ENCODE measurements around the gene ST6GALNAC5.

The ST6GALNAC5 gene

DNA sequence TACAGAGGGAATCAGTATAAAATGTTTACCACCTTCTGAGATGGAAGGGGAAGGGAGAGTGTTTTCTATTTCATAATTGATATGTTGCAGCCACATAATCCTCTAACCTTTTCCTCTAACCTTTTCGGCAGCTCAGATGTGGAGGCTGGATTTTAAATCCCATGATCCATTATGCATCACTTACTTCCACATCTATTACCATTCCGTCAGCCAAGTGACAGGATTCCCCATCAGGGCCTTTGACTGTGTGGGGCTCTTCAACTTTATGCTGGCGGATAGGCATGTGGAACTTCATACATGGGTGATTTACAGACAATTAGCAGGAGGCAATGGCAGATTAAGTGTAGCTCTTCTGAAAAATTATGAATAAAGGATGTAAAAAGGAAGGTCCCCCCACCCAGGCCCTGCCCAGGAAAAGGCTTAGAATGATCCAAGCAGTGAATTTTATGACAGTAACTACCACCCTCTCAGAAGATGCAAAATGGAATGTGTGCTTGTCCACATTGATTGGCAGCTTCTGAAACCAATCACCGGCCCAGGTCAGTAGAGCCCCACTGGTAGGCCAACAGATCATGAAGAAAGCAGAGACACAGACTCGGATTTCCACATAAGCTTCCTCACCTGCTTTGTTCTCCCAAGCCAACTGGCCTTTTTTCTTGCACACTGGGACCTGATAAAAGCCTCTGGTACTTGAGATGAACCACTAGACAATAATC is 147.0 kb downstream of the ST6GALNAC5 start:
- no peak for DNase-seq (ENCODE audit: low read depth)

DNA sequence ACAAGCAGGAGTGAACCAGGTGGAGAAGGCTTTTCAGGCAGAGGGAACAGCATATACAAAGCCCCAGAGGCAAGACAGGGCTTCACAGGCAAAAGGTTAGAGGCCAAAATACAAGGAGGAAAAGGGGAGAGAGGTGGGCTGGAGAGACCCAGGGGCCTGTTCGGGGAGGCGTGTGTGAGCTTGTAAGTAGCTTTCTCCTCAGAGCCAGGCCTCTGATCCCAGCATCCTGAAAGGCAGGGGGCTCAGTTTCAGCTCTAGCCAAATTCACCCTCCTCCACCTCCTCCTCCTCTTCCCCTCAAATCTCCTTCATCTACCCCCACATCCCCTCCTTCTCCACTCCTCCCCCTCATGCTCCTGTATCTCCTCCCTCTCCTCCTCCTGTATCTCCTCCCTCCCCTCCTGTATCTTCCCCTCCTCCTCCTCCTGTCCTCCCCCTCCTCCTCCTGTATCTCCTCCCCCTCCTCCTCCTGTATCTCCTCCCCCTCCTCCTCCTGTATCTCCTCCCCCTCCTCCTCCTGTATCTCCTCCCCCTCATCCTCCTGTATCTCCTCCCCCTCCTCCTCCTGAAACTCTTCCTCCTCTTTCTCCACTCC is 148.6 kb downstream of the ST6GALNAC5 start:
- DNase-seq (ENCODE audit: low read depth), result no peak

DNA sequence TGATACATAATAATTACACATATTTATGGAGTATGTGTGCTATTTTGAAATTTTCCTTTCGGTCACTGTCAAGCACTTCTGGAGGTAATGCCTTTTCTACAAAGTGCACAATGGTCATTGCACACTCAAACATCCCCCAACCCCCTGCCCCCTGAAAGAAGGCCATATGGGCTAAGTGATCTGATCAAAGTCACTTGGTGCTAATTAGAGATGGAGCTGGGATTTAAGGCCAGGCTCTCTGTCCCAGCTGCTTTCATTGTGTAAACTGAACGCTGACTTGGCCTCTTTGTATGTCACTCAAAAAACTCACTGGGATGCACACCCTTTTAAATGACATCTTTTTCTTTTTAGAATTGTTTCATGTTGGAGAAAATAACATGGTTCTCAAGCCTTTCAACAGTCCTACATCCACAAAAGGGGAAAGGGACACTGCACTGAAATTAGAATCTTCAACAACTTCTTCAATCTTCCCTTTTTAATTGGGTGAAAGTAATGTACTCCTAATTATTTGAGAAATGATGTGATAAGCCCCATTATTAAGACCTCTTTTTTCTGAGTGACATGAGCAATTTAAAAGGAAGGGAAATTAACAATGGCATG is 149.2 kb downstream of the ST6GALNAC5 start:
- no peak for DNase-seq (ENCODE audit: low read depth)

DNA sequence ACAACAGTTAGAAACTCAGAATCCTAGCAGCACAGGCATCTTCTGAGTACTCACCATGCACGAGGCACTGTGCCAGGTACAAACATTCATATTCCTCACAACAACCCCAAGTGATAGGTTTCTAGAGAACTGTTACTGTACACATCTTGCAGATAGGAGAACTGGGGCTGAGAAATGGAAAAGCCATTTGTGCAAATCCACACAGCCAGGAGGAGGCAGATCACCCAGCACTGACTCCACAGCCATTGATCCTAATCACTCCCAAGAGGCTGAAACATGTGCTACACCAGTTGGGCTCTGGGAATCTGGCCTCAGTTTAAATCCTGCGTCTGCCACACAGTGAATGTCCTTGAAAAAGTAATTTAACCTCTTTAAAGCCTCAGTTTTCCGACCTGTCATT is 151.0 kb downstream of the ST6GALNAC5 start:
- DNase-seq (ENCODE audit: low read depth), result no peak

DNA sequence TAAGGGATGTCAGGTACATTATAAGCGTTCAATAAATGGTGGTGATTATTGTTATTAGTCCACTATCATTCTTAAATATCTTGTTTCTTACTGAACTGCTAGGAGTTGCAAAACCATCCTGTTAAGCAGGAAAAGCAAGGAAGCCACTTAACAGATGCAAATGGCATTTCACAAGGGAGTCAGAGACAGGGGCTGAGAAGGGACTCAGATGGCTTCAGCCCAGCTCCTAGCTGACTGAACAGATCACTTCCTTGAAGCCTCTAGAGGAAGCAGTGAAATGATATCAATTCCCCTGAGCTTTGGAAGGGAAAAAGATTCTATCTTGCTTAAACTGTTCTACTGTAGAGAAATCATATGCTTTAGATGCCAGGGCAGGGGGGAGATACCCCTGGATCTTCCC is 151.5 kb downstream of the ST6GALNAC5 start:
- DNase-seq (ENCODE audit: low read depth), result no peak

DNA sequence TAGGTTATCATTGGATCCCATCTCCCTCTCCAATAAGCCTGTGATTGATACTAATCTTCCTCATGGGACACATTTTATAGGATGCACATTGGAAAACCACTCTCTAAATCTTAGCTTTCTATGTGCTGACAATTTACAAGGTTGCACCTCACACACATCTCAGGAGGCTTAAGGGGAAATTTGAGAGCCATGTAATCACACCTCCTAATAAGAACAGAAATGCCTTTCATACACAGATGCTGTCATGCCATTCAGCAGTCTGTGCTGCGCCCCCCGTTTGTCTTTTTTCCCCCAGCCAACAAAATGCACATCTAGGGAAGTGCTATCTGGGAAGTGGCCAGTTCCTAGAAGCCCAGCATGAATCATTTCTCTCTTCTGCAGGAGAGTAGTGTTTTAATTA is 154.5 kb downstream of the ST6GALNAC5 start:
- DNase-seq (ENCODE audit: low read depth), result no peak

DNA sequence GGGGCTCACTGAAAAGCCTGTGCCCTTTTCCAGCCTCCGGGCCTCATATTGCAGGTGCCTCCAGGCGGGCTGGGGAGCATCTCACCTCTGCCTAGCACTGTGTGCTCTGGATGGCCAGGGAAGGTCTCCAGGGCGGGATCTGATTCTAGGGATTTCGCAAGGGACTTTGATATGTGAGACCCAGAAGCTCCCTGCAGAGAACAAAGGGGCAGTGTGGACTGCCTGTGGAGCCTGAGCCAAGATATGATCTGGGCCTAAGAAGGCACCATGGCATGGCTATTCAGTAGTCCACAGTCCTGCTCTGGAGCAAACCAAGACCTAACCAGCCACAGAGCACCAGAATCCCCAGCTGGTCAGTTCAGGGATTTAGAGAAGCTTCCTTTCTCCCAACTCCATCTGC is 157.2 kb downstream of the ST6GALNAC5 start:
- no peak for DNase-seq (ENCODE audit: low read depth)

DNA sequence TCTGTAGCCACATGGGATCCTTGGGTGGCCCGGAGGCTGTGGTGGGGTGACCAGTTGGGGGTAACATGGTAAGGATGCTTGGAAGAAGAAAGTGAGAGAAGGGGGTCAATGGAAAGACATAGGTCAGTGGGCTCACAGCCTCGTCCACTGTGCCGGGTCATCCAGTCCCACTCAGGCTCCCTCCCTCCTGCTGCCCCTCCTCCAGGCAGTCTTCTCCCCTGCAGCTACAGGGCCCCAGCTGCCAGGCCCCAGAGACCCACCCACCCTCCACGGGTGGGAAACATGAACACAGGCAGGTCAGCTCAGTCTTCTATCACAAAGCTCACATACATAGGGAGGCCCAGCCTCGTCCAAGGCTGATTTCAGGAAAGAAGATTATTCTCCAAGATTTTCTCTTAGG is 158.3 kb downstream of the ST6GALNAC5 start:
- DNase-seq (ENCODE audit: low read depth), result no peak

DNA sequence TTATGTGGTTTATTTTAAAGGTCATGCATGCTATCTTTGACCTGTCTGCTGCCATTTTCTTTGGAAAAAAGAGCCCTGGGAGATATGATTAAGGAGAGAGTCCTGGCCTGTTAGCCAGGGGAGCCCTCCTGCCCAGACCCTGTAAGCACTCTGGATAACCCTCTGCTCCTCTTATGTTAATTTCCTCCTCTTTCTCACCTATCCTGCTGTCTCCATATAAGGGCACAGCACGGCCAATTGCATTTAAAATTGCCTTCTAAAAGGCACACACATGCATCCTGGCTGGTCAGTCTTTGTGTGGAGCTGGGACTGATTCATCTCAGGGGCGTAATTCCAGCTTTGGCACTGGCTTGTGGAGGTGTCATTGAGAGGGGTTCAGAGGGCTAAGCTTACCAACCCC is 158.9 kb downstream of the ST6GALNAC5 start:
- no peak for DNase-seq (ENCODE audit: low read depth)

DNA sequence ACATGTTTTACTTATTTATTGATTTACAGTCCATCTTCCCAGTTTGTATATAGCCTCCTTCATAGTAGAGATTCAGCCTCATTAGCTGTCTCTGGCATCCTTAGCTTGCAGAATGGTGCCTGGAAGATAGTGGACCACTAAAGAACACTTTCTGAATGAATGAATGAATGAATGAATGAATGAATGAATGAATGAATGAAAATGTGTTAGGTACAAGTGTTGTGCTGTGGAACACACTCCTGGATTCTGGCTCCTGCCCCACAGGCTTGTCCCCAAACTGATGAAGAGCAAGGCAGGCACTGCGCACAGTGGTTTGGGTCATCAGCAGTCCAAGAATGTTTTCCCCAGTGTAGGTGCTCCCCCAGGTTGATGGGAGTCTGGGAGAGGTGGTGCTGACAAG is 159.4 kb downstream of the ST6GALNAC5 start:
- no peak for DNase-seq (ENCODE audit: low read depth)

DNA sequence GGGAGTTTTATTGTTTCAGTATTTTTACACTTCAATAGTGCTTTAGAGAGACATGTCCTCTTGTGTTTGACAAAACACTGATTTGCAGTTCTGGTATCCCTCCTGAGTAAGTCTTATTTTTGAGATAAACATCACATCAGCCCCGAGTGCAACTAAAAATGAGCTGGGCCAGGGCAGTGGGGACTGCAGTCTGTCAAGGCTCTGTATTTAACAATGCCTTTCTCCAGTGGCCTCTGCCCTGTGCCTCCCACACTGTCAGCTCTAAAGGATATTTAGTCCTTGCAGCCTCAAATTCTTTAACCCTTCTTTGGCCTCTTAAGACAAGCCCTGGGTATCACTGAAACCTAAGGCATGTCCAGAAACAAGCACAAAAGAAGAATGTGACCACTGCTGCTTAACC is 160.6 kb downstream of the ST6GALNAC5 start:
- no peak for DNase-seq (ENCODE audit: low read depth)

DNA sequence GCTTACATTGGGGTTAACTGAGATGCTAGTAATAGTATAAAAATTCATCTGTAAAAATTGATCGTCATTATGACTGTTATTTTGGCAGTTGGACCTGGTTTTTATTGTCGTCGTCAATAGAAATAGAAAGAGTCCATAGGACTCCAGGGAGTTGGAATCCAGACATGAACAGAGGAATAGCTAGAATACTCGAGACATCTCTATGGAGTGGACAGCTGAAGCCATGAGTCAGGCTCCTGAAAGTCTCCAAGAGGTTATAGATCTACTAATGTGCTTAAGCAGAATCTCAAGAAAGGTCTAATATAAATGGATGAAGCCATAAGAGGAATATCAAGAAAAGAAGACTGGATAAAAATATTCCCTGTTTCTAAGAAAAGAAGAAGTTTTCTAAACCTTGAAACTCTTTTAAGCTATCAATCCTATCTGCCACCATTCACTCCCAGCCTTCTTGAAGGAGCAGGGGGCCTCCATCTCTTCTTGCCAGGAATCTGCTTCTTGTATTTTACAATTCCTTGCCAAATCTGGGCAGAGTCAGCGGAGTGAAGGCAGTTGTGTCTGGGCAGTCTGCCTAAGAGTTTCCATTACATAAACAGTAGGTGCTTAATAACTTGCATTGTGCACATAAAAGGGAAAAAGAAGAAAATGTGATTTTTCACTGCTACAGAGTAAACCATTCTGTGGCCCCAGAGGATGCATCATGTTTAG is 163.3 kb downstream of the ST6GALNAC5 start:
- no peak for DNase-seq (ENCODE audit: low read depth)

DNA sequence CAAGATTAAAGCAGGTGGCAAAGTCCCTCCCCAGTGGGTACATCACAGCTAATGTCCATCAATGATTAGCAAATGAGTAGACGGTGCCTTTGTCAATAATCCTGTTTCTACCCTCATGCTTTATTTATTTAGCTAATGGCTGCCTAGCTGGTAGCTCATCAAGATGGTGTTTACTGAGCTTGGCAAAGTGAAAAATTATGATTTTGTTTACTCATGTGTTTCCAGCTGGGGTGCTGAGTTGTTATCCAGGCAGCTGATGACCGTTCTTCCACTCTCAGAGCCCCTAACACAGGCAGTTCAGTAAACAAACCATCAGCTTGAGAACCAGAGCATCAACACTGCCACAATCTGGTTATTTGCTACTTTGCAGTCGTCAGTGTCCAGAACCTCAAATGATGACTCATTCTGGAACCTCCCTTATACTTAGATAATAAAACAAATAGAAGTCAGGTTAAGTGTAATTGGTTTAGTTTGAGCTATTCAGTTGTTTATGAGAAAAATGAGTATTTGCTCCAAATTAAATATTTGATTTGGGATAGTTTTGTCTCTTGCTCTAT is 163.9 kb downstream of the ST6GALNAC5 start:
- DNase-seq (ENCODE audit: low read depth), result no peak

DNA sequence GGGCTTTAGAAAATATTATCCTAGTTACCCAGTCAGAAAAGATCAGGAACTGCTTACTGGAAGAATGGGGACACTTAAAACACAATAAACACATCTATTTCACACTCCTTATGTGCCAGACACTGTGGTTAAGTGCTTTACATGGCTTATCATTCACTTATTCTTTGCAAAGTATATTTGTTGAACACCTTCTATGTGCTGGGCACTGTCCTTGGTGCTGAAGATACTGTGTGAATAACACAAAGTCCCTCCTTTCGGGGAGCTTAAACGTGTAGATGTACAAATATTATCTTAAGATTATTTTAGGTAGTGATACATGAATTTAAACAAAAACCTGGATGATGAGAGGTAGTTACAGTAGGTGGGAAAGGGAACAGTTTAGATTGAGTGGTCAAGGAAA is 169.3 kb downstream of the ST6GALNAC5 start:
- no peak for DNase-seq (ENCODE audit: low read depth)

DNA sequence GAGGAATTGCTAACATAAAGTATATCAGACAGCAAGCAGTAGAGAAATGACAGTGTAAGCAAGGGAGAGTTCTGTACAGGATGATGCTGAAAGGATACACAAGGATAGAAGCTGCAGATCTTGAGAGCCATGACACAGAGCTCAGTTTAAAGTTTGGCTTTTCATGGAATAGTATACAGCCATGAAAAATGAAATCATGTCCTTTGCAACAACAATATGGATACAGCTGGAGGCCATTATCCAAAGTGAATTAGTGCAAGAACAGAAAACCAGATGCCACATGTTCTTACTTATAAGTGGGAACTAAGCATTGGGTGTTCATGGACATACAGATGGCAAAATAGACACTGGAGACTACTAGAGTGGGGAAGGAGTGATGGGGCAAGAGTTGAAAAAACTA is 169.8 kb downstream of the ST6GALNAC5 start:
- no peak for DNase-seq (ENCODE audit: low read depth)

DNA sequence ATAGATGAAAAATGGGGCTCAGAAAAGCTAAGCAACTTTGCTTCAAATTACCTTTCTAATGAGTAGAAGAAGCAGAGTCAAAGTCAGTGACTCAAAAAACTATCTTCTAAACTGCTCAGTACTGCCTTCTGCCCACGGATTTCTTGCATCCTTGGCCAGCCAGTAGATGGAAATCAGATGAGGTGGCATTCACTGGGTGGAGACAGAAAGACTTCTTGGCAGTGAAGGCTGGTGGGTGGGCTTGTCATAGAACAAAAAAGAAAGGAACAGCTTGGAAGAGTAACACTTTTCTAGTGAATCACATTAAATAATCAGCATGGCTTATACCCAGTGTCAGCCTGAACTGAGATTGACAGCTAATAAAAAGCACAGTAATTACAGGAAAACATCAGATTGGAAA is 170.7 kb downstream of the ST6GALNAC5 start:
- no peak for DNase-seq (ENCODE audit: low read depth)

DNA sequence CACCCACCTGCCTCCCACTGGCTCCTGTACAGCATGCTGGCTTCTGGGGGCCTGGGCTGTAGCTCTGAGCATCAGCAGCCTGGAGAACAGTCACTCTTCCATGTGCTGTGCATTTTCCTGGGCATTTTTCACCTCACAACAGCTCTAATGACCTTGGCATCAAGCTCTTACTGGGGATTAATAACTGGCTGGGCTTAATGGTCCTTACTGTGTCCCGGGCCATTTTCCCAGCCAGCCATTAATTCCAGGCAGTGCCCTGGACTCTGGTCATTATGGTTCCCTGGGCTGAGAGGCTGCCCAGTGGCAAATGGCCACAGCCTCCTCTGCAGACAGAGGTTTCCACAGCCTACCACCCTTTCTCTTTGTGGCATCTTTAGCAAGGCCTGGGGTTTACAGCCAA is 171.8 kb downstream of the ST6GALNAC5 start:
- DNase-seq (ENCODE audit: low read depth), result no peak

DNA sequence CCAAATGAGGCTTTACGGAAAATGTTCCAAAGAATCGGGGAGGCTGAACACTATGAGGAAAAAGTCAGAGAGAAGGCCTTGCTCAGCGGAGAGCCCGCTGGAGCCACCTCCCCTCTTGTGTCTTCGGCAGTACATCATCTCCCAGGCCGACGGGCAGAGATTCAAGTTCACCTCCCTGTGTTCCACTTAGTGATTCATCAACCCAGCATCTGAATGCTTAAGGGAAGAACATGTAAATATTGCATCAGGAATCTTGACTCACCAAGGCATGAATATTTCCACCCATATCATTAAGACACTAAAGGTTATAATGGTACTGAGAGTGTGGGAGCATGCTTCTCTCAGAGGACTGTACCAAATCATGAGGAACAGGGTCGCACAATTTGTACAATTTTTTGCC is 172.5 kb downstream of the ST6GALNAC5 start:
- no peak for DNase-seq (ENCODE audit: low read depth)

DNA sequence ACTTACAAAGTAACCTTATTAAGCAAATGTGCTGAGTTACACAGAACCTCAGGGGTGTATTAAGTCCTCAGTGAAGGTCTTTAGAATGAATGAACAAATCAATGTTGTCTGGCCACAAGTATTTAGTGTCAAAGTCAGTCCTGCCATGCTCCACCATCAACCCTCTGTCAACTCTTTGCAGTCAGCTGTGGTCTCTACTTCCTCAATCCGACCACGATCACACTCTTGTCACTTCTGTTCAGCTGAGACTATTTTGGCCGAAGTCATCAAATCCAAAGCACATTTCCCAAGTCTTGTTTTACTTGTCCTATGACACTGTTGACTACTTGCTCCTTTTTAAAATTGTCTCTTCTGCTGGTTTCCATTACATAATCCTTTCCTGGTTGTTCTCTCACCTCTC is 173.5 kb downstream of the ST6GALNAC5 start:
- no peak for DNase-seq (ENCODE audit: low read depth)

DNA sequence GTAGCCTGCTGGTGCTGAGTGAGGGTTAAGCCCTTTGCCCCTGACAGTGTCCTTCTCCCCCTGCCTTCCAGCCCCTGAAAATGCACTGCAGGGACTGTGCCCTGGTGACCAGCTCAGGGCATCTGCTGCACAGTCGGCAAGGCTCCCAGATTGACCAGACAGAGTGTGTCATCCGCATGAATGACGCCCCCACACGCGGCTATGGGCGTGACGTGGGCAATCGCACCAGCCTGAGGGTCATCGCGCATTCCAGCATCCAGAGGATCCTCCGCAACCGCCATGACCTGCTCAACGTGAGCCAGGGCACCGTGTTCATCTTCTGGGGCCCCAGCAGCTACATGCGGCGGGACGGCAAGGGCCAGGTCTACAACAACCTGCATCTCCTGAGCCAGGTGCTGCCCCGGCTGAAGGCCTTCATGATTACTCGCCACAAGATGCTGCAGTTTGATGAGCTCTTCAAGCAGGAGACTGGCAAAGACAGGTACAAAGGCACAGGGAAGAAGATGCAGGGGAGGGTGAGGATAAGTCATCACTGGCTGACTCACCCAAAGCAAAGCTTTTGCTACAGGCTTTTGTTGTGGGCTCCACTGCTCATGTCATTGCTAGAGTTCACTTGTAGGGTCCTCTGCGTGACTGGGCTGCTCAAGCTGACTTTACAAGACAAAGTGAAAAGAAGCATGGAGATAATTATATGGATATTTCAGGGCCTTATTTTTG is 177.0 kb downstream of the ST6GALNAC5 start:
- DNase-seq (ENCODE audit: low read depth), result no peak

DNA sequence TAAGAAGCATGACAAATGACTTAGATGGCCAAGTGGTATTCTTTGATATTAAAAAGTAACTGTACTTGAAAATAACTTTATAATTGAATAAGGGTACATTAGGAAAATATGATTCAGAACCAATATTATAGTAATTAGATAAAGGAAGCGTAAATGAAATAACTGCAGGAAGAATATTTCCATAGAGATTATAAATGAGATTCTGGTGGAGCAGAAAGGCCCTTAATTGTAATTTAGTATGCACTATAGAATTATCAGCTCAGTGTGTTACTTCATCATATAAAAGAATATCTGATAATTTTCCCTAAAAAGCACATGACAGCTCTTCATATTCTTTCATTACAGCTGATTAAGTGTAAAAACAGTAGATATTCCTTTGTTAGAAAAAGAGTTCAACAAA is 180.3 kb downstream of the ST6GALNAC5 start:
- DNase-seq (ENCODE audit: low read depth), result no peak

DNA sequence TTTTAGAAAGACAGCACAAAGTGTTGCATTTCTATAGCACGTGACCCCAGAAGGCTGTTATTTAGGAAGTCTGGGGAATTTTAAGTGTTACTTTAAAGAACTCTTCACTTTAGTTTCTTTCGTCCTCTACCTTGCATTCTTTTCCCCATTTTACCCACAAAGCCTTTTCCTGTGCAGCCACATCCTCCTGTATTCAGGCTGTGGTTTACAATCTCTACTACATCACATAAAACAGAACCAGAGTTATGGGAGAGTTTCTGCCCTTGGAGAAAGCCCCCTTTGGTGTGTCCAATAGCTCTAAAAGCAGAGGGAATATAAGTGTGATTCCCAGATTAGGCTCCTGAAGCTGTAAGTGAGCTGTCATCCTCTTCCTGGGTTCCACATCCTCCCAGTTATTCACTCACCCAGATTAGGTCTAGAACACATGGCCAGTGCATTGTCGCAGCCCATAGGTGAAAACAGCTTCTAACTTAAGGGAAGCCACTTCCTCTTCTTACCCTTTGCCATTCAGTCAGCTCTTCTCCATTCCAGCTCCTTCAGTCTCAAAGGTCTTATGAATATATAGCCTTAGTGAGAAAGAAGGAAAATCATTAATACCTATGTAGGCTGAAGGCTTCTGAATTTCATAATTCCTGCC is 180.8 kb downstream of the ST6GALNAC5 start:
- no peak for DNase-seq (ENCODE audit: low read depth)
